RPMI7951 (cell line): ENCODE data around the gene CUX1. TPM values are rescaled to one million over a fixed set of nuclear protein-coding genes. Genes with fewer than 3 reads are reported as not detected.
A peak's percentile ranks its signal among the peaks of the same experiment; 100 is the strongest.
"Not testable (repeated sequence)": the region's sequence is repeated elsewhere in the genome, so short reads cannot be mapped to it uniquely, and the experiment has no call there.

Experiments used
- DNase-seq: peaks from one replicate; pipeline ENCODE4 v3.0.0-alpha.2; 2012; ENCODE audit warnings: low read depth
- total RNA-seq: library from RNA; depleted of rRNA; stranded (reverse); fragments of >200 nt; shearing (Covaris generic); gene quantifications from 2 replicates; pipeline ENCODE4 v1.2.3, GENCODE V29; 2014

The CUX1 gene
- total RNA-seq, 1 experiment from 2014 or later: 28.6 TPM

DNA sequence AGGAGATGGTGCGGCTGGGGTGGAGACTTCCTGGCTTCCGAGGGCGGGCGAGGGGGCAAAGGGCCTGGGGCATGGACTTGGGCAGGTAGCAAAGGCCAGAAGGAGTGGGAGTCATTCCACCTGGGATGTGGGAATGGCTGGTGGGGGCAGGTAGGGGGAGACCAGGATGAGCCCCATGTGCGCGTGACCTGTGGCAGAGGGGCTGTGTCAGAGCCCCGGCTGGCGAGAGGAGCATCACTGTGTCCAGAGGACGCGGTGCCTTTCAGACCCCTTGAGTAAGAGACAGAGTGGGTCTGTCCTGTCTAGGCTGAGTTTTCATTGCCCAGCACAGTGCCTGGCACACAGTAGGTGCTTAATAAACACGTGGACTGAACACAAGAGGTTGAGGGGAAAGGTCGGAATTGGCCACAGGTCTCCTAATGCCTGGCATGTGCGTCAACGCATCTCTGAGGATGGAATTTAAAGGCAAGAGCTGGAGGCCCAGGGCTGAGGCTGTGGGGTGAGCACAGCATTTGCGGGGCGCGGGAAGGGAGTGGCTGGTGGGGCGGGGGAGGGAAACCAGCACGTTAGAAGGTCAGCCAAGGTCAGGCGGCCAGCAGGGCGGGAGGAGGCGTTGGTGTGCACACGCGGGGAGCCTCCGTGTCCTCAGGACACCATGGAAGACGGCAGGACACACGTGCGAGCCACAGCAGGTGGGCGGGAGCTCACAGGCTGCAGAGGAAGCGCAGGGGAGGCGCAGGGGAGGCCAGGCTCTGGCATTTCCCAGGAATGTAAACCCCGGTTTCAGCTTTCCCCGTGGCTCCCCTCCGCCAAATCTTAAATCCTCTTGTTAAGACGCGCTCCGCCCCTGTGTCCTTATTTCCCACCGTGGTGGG, 51.8 kb downstream of the CUX1 start:
- DNase-seq: no peak

- no peak for DNase-seq
These were observed 52.5 kb downstream of the CUX1 start for GRCh38 chr7:101869901-101870290.

GRCh38 chr7:101870361-101871062, 53.1 kb downstream of the CUX1 start:
- peak; percentile 7 for DNase-seq

DNA sequence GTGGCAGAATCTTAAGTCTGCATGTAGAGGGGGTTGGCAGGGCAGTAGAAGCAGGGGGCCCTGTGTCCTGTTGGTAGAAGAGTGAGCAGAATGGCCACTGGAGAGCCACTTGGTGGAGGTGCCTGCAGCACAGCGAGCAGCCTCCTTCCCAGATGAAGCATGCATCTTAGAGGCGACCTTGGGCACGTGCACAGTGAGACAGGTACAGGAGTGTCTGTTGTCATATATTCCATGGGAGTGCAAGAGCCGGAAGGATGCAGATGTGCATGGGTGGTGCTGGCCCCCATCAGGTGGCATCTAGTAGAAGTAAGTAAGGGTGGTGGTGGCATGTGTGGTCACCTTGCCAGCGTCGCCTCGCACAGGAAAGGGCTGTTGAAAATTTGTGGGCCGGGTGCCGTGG, 53.9 kb downstream of the CUX1 start:
- no peak for DNase-seq

DNA sequence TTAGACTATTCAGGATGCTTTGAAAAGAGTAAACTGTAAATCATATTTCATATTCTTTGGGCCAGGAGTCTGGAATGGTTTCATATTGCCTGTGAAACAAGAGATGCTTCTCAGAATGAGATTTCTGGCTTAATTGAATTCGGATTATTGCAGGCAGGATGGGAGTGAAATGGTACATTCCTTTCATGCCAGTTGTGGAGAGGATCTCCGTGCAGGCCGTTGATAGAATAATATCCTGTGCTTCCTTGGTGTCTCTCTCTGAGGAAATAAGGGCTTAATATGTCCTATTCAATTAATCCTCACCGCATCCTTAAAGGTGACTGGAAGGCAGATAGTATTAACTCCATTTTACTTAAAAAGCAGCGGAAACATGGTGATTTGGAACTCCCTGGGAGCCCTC, 56.6 kb downstream of the CUX1 start:
- no peak for DNase-seq

DNA sequence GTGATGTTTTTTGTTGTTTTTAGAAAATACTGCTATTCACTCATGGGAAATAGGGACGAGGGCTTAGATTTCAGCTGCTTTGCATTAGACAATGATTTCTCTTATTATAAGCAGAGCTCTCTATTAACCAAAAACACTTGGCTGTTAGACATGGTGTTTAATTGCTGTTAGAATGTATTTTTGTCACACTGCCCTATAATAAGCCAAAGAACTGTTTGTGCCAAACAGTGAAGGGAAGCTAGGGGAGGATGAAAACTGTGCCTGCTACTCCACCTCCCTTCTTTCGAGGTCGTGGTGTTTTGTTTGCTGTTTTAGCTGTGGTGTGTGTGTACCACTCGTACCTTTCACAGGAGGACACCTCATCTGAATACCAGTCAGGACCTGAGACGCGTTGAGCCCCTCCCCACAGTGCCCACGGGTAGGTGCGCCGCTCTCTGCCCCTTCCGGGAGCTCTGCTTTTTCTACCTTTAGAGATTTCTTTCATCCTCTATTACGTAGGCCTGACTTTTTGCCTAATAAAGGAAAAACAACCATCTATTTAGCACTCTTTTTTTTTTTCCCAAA, 57.9 kb downstream of the CUX1 start:
- no peak for DNase-seq

GRCh38 chr7:101877882-101878591, 60.6 kb downstream of the CUX1 start:
- DNase-seq: no peak

DNA sequence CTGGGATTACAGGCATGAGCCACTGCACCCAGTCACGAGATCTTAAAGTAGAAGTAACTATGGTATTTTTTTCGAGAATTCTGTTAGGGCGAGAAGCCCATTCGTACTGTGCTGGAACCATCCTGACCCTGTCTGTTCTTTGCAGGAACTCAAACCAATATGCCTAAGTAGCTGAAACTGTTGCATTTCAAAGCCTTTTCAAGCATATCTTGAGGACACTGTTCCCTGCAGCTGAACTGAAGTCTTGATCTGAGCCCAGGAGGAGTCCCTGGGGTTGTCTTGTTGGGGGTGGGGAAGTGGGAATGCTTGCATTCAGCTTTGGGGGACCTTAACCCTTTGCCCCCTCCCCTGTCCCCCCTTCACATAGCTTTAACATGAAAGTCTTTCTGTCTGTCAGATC, 61.5 kb downstream of the CUX1 start:
- no peak for DNase-seq

- DNase-seq: no peak
These were observed 62.1 kb downstream of the CUX1 start for GRCh38 chr7:101879565-101879964.

GRCh38 chr7:101880282-101881054, 63.0 kb downstream of the CUX1 start:
- DNase-seq: no peak

DNA sequence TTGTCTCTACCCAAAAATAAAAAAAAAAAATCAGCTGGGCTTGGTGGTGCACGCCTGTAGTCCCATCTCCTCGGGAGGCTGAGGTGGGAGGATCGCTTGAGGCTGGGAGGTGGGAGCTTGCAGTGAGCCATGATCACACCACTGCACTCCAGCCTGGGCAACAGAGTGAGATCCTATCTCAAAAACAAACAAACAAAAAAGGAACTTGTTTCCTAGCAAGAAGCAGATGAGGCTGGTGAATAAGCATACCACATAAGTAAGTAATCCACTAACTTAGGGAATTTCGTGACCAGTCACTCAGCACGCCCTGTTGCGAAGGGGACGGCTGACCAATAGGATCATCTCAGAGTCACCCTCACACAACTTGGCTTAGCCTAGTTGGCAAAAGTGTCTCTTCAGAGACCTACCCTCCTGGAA, 64.6 kb downstream of the CUX1 start:
- DNase-seq: peak; percentile 94

GRCh38 chr7:101882595-101883564, 65.5 kb downstream of the CUX1 start:
- DNase-seq: peak; percentile 99

- DNase-seq: peak; percentile 82
These were observed 67.5 kb downstream of the CUX1 start for GRCh38 chr7:101884671-101885596.

- no peak for DNase-seq
These were observed 68.2 kb downstream of the CUX1 start for GRCh38 chr7:101885597-101885955.

DNA sequence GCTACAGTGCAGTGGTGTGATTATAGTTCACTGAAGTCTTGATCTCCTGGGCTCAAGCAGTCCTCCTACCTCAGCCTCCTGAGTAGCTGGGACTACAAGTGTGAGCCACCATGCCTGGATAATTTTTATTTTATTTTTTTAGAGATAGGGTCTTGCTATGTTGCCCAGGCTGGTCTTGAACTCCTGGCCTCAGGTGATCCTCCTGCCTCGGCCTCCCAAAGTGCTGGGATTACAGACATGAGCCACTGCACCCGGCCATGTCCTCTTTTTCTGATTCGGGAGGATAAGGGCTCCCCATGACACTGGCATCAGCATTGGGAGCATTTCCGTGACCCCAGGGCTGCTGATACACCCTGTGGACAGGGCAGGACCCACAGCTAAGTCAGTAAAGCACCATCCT, 69.9 kb downstream of the CUX1 start:
- not testable (repeated sequence) for DNase-seq

DNA sequence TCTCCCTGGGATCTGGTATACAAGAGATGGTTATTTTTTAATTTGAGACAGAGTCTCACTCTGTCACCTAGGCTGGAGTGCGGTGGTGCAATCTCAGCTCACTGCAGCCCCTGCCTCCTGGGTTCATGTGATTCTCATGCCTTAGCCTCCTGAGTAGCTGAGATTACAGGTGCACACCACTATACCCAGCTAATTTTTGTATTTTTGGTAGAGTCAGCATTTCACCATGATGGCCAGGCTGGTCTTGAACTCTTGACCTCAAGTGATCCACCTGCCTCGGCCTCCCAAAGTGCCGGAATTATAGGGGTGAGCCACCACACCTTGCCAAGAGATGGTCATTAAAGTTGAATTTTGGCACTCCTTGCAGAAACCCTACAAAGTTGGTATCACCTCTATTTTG, 71.1 kb downstream of the CUX1 start:
- not testable (repeated sequence) for DNase-seq

DNA sequence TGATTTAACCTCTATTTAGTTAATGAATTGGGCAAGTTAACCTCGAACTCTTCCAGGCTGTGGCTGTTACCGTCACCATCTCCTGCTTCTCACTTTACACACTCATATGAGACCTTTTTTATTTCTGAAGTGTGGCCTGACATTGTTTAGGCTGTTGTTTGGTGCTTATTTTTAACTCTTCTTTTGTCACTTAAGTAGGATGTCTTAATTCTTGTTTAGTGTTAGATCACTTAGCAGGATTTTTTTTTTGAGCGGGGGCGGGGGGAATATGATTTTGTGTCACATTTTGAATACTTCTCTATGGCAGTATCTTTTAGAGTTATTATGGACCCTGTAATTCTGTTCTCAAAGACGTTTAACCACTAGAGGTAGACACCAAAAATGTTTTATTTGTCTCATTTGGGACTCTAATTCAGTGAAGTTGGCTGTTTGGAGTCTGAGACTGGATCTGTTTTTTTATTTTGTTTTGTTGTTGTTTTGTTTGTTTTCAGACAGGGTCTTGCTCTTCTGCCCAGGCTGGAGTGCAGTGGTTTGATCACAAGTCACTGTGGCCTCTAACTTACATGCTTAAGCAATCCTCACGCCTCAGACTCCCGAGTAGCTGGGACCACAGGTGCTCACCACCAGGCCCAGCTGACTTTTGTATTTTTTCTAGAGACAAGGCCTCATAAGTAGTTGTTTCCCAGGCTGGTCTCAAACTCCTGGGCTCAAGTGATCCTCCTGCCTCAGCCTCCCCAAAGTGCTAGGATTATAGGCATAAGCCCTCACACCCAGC, 73.5 kb downstream of the CUX1 start:
- DNase-seq: no peak

GRCh38 chr7:101891936-101892640, 74.7 kb downstream of the CUX1 start:
- no peak for DNase-seq
